Activated CD4-positive, CD25-positive, alpha-beta regulatory T cell treated with anti-CD3 and anti-CD28 coated beads, Interleukin-2, amount 50 U/mL, for 24 hours (primary cell): ENCODE measurements around the gene TTC7B.

ENCODE experiments used
- ATAC-seq, 2 donors: fragments of 150-1000 bp; cut with Tn5 transposase; one replicate each; pipeline ENCODE4 v1.10.0; 2021; ENCODE audit warnings: mild to moderate bottlenecking in 1 of 2, moderate library complexity in 1 of 2

TTC7B gene

GRCh38 chr14:90613453-90613852 is 202.8 kb downstream of the TTC7B start:
- ATAC-seq: no peak

GRCh38 chr14:90612801-90613200 is 203.4 kb downstream of the TTC7B start:
- no peak for ATAC-seq

GRCh38 chr14:90611936-90612335 is 204.3 kb downstream of the TTC7B start:
- no peak for ATAC-seq

- no peak for ATAC-seq
Observed at GRCh38 chr14:90611501-90611900, 204.7 kb downstream of the TTC7B start.

- no peak for ATAC-seq
Observed at GRCh38 chr14:90610346-90611040, 205.7 kb downstream of the TTC7B start.

GRCh38 chr14:90609376-90609775 is 206.9 kb downstream of the TTC7B start:
- ATAC-seq: no peak

- ATAC-seq: no peak
Observed at GRCh38 chr14:90608929-90609341, 207.3 kb downstream of the TTC7B start.

GRCh38 chr14:90608281-90608680 is 207.9 kb downstream of the TTC7B start:
- ATAC-seq: no peak

GRCh38 chr14:90607141-90607540 is 209.1 kb downstream of the TTC7B start:
- ATAC-seq: no peak

GRCh38 chr14:90606434-90606833 is 209.8 kb downstream of the TTC7B start:
- no peak for ATAC-seq

GRCh38 chr14:90605430-90605829 is 210.8 kb downstream of the TTC7B start:
- no peak for ATAC-seq

- no peak for ATAC-seq
Observed at GRCh38 chr14:90604356-90604755, 211.9 kb downstream of the TTC7B start.

GRCh38 chr14:90603841-90604240 is 212.4 kb downstream of the TTC7B start:
- ATAC-seq: no peak

- ATAC-seq: no peak
Observed at GRCh38 chr14:90603336-90603735, 212.9 kb downstream of the TTC7B start.

- ATAC-seq: no peak
Observed at GRCh38 chr14:90602088-90602687, 214.0 kb downstream of the TTC7B start.

- ATAC-seq: no peak
Observed at GRCh38 chr14:90601563-90601962, 214.7 kb downstream of the TTC7B start.

GRCh38 chr14:90600619-90601018 is 215.6 kb downstream of the TTC7B start:
- ATAC-seq: no peak

GRCh38 chr14:90599748-90600507 is 216.3 kb downstream of the TTC7B start:
- no peak for ATAC-seq

- no peak for ATAC-seq
Observed at GRCh38 chr14:90599339-90599738, 216.9 kb downstream of the TTC7B start.

- no peak for ATAC-seq
Observed at GRCh38 chr14:90597961-90598360, 218.3 kb downstream of the TTC7B start.

GRCh38 chr14:90596733-90597132 is 219.5 kb downstream of the TTC7B start:
- no peak for ATAC-seq

GRCh38 chr14:90593254-90594040 is 222.8 kb downstream of the TTC7B start:
- ATAC-seq: no peak

GRCh38 chr14:90592655-90593054 is 223.6 kb downstream of the TTC7B start:
- ATAC-seq: no peak
